ENCODE data around the gene SEPTIN11. TPM values are rescaled to one million over a fixed set of nuclear protein-coding genes. Genes with fewer than 3 reads are reported as not detected.

Gene SEPTIN11
- total and polyA plus RNA-seq, 4 donors = 17.2 to 37.4 (median 25.1) TPM

DNA sequence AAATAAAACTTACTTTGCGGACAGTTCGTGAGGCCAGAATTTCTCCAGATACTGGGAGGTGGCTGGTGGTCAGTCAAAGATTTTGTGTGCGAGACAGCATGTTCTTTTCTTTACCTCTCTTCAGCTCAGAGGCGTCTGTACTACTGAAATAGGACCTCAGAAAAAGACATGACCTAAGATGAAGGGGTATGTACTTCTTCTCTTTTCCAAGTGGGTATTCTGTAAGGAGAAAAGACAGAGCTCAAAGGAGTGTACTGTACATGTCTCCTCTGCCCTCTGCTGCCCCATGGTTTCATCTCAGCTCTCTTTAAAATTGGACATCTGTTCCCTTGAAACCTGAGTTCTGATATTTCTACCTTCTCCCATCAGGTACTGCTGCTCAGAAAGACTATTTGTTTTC lies 38.1 kb downstream of the SEPTIN11 start:
- Histone ChIP-seq H3K9ac (ENCODE audit: low read depth in 1 of 2, low read length in 2 of 2) (no peak overlapping the region), H3K27ac (ENCODE audit: low read depth in 1 of 2, low read length in 2 of 2) (peak overlapping the region in 1 of 2 donors; percentile 33), H3K27me3 (ENCODE audit: control insufficient read depth in 4 of 4, insufficient read depth in 4 of 4, low read length in 3 of 4) (no peaks in the 10 kb centered on the region), H3K4me3 (ENCODE audit: low read depth in 1 of 3, low read length in 3 of 3) (no peak overlapping the region), H3K9me3 (ENCODE audit: control insufficient read depth in 4 of 4, low read length in 3 of 4) (no peaks in the 10 kb centered on the region), H3K4me1 (ENCODE audit: control insufficient read depth in 4 of 4, insufficient read depth in 4 of 4, low read length in 3 of 4) (peaks cover 4 to 24% (median 17%) of the 10 kb centered on the region in 4 donors), H3K36me3 (ENCODE audit: control insufficient read depth in 4 of 4, insufficient read depth in 3 of 4, low read depth in 1 of 4, low read length in 3 of 4) (no peaks in the 10 kb centered on the region)
- WGBS = 55% methylated on average over 4 of the region's 4 CpGs
- no peak for DNase-seq (ENCODE audit: low spot score)
- peak; percentile 6 to 9 for TF ChIP-seq RAD21 (IDR thresholded peaks at IDR 0.05)
- no peak for TF ChIP-seq RXRA (IDR thresholded peaks at IDR 0.05)
- TF ChIP-seq HNF4G (IDR thresholded peaks at IDR 0.05) = no peak

DNA sequence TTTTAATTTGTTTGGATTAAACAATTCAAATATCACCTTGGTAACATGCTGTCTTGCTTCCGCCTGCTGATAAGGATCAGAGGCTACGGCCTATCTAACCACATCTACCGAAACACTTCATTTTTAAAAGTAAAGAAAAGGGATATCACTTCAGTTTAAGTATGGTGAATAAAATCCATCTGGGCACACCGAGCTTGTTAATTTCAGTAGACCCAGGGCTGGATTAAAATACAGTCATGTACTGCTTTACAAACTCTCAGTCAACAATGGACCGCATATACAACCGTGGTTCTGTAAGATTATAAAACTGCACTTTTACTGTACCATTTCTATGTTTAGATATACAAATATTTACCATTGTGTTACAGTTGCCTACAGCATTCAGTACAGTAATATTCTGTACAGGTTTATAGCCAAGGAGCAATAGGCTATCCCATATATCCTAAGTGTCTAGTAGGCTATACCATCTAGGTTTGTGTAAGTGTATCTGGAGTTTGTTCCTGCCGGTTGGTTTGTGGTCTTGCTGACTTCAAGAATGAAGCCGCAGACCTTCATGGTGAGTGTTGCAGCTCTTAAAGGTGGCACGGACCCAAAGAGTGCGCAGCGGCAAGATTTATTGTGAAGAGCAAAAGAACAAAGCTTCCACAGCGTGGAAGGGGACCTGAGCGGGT lies 40.0 kb downstream of the SEPTIN11 start:
- Histone ChIP-seq H3K27ac (ENCODE audit: low read depth in 1 of 2, low read length in 2 of 2) (no peak overlapping the region), H3K9ac (ENCODE audit: low read depth in 1 of 2, low read length in 2 of 2) (no peak overlapping the region), H3K9me3 (ENCODE audit: control insufficient read depth in 4 of 4, low read length in 3 of 4) (no peaks in the 10 kb centered on the region), H3K27me3 (ENCODE audit: control insufficient read depth in 4 of 4, insufficient read depth in 4 of 4, low read length in 3 of 4) (no peaks in the 10 kb centered on the region), H3K4me3 (ENCODE audit: low read depth in 1 of 3, low read length in 3 of 3) (no peak overlapping the region), H3K4me1 (ENCODE audit: control insufficient read depth in 4 of 4, insufficient read depth in 4 of 4, low read length in 3 of 4) (peaks cover 2 to 11% (median 10%) of the 10 kb centered on the region in 4 donors), H3K36me3 (ENCODE audit: control insufficient read depth in 4 of 4, insufficient read depth in 3 of 4, low read depth in 1 of 4, low read length in 3 of 4) (no peaks in the 10 kb centered on the region)
- TF ChIP-seq HNF4A (conservative IDR thresholded peaks at IDR 0.05) (no peak), GABPA (IDR thresholded peaks at IDR 0.05 in 1 of 2, conservative IDR thresholded peaks at IDR 0.05 in 1 of 2) (no peak), TAF1 (conservative IDR thresholded peaks at IDR 0.05) (no peak), YY1 (IDR thresholded peaks at IDR 0.05) (no peak), RXRA (IDR thresholded peaks at IDR 0.05) (no peak), NR2F2 (IDR thresholded peaks at IDR 0.05) (no peak), EGR1 (IDR thresholded peaks at IDR 0.05; ENCODE audit: low read depth in 2 of 2) (no peak), HNF4G (IDR thresholded peaks at IDR 0.05) (no peak), FOXA2 (IDR thresholded peaks at IDR 0.05) (no peak), RAD21 (IDR thresholded peaks at IDR 0.05) (no peak)
- TF ChIP-seq, protein P1, sequence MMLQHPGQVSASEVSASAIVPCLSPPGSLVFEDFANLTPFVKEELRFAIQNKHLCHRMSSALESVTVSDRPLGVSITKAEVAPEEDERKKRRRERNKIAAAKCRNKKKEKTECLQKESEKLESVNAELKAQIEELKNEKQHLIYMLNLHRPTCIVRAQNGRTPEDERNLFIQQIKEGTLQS (IDR thresholded peaks at IDR 0.05) = no peak
- TF ChIP-seq, protein P2, sequence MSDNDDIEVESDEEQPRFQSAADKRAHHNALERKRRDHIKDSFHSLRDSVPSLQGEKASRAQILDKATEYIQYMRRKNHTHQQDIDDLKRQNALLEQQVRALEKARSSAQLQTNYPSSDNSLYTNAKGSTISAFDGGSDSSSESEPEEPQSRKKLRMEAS (IDR thresholded peaks at IDR 0.05) = no peak
- TF ChIP-seq, protein P3, sequence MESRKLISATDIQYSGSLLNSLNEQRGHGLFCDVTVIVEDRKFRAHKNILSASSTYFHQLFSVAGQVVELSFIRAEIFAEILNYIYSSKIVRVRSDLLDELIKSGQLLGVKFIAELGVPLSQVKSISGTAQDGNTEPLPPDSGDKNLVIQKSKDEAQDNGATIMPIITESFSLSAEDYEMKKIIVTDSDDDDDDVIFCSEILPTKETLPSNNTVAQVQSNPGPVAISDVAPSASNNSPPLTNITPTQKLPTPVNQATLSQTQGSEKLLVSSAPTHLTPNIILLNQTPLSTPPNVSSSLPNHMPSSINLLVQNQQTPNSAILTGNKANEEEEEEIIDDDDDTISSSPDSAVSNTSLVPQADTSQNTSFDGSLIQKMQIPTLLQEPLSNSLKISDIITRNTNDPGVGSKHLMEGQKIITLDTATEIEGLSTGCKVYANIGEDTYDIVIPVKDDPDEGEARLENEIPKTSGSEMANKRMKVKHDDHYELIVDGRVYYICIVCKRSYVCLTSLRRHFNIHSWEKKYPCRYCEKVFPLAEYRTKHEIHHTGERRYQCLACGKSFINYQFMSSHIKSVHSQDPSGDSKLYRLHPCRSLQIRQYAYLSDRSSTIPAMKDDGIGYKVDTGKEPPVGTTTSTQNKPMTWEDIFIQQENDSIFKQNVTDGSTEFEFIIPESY (IDR thresholded peaks at IDR 0.05) = no peak
- TF ChIP-seq, protein P4, sequence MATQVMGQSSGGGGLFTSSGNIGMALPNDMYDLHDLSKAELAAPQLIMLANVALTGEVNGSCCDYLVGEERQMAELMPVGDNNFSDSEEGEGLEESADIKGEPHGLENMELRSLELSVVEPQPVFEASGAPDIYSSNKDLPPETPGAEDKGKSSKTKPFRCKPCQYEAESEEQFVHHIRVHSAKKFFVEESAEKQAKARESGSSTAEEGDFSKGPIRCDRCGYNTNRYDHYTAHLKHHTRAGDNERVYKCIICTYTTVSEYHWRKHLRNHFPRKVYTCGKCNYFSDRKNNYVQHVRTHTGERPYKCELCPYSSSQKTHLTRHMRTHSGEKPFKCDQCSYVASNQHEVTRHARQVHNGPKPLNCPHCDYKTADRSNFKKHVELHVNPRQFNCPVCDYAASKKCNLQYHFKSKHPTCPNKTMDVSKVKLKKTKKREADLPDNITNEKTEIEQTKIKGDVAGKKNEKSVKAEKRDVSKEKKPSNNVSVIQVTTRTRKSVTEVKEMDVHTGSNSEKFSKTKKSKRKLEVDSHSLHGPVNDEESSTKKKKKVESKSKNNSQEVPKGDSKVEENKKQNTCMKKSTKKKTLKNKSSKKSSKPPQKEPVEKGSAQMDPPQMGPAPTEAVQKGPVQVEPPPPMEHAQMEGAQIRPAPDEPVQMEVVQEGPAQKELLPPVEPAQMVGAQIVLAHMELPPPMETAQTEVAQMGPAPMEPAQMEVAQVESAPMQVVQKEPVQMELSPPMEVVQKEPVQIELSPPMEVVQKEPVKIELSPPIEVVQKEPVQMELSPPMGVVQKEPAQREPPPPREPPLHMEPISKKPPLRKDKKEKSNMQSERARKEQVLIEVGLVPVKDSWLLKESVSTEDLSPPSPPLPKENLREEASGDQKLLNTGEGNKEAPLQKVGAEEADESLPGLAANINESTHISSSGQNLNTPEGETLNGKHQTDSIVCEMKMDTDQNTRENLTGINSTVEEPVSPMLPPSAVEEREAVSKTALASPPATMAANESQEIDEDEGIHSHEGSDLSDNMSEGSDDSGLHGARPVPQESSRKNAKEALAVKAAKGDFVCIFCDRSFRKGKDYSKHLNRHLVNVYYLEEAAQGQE (IDR thresholded peaks at IDR 0.05) = no peak
- 78% methylated on average over 13 of the region's 13 CpGs for WGBS
- no peak for DNase-seq (ENCODE audit: low spot score)

Measured in liver (tissue), 9 donors.